ENCODE results near the gene HOXA10.

Gene HOXA10

DNA sequence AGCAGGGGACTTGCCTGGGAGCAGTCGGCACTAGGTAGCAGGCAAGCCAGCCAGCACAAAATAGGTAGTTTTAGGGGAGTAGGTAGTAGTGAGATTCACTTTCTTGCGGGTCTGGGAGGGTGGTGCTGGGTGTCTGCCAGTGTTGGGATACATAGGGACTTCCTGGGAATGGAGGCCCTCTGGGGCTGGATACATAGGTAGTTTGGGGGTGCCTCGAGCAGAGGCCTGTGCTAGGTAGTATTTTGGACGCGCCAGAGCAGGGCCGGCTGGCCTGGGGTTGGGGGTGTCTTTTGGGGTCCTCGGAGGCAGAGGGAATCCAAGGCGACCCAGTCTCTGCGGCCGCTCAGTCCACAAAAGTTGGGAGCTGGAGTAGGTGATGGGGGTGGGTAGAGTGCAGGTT lies 19.8 kb downstream of the HOXA10 start:
- Histone ChIP-seq H3K36me3 (ENCODE audit: insufficient read depth, low read length) (no peaks in the 10 kb centered on the region), H3K4me3 (ENCODE audit: low read depth in 1 of 2, low read length in 2 of 2) (peak overlapping the region in 1 of 2 donors; percentile 96), H3K27me3 (ENCODE audit: control insufficient read depth in 1 of 2, insufficient read depth in 2 of 2, low read length in 2 of 2) (peaks cover 0 to 24% of the 10 kb centered on the region in 2 donors), H3K27ac (ENCODE audit: low read depth, low read length) (no peak overlapping the region), H3K9me3 (ENCODE audit: low read length) (no peaks in the 10 kb centered on the region), H3K4me1 (ENCODE audit: insufficient read depth, low read length) (peaks cover 38% of the 10 kb centered on the region), H3K9ac (ENCODE audit: low read length) (peak overlapping the region; percentile 13)

DNA sequence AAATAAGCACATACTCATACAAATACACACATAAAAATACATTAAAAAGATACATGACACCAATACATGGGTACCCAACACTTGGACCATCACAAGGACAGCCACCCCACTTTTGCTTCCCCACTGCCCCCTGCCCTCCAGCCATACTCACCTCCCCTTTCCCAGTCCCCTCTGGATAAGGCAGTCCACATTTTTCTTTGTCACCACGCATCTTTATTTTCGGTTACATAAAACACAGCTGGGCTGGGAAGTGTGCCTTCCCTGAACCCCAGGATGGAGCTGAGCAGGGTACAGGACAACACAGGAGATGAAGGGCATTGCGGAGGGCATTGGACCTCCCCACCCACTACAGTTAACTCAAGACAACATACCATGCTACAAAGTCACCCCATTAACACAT lies 20.6 kb downstream of the HOXA10 start:
- Histone ChIP-seq H3K27me3 (ENCODE audit: control insufficient read depth in 1 of 2, insufficient read depth in 2 of 2, low read length in 2 of 2) (peaks cover 0 to 24% of the 10 kb centered on the region in 2 donors), H3K9ac (ENCODE audit: low read length) (no peak overlapping the region), H3K9me3 (ENCODE audit: low read length) (no peaks in the 10 kb centered on the region), H3K4me3 (ENCODE audit: low read depth in 1 of 2, low read length in 2 of 2) (no peak overlapping the region), H3K36me3 (ENCODE audit: insufficient read depth, low read length) (no peaks in the 10 kb centered on the region), H3K4me1 (ENCODE audit: insufficient read depth, low read length) (peaks cover 44% of the 10 kb centered on the region), H3K27ac (ENCODE audit: low read depth, low read length) (peak overlapping the region; percentile 32)

DNA sequence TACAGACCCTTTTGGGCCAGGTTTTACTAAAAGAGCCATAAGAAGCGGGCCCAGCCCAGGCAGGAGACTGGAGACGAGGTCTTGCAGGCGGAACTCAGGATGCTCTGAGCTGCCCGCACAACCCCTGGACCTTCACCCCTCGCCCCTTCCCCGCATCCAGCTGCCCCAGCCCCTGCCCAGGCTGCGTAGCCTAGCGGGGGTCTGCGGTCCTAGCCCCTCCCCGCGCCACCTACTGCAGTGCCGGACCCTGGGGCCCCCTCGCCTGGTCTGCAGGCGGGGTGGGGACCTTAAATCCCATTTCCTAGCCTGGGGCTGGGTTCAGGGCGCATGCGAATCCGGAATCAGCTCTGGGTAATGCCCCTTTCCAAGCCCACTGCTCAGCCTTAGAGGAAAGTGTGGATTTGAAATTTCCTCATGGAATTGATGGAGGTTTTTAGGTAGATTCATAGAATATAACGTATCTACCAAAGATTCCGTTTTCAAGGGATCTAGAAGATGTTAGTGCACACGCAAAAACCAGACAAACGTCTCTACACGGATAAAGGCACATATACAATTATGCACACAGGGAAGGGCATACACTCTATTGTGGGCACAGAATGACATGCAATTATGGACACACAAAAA lies 21.2 kb downstream of the HOXA10 start:
- H3K27me3 ChIP-seq (ENCODE audit: control insufficient read depth in 1 of 2, insufficient read depth in 2 of 2, low read length in 2 of 2): peaks cover 0 to 24% of the 10 kb centered on the region in 2 donors
- peak overlapping the region; percentile 80 for H3K9ac ChIP-seq (ENCODE audit: low read length)
- peak overlapping the region; percentile 86 for H3K27ac ChIP-seq (ENCODE audit: low read depth, low read length)
- H3K4me1 ChIP-seq (ENCODE audit: insufficient read depth, low read length): peaks cover 44% of the 10 kb centered on the region
- no peaks in the 10 kb centered on the region for H3K9me3 ChIP-seq (ENCODE audit: low read length)
- H3K4me3 ChIP-seq (ENCODE audit: low read depth in 1 of 2, low read length in 2 of 2): peak overlapping the region; percentile 85 to 92
- H3K36me3 ChIP-seq (ENCODE audit: insufficient read depth, low read length): no peaks in the 10 kb centered on the region

DNA sequence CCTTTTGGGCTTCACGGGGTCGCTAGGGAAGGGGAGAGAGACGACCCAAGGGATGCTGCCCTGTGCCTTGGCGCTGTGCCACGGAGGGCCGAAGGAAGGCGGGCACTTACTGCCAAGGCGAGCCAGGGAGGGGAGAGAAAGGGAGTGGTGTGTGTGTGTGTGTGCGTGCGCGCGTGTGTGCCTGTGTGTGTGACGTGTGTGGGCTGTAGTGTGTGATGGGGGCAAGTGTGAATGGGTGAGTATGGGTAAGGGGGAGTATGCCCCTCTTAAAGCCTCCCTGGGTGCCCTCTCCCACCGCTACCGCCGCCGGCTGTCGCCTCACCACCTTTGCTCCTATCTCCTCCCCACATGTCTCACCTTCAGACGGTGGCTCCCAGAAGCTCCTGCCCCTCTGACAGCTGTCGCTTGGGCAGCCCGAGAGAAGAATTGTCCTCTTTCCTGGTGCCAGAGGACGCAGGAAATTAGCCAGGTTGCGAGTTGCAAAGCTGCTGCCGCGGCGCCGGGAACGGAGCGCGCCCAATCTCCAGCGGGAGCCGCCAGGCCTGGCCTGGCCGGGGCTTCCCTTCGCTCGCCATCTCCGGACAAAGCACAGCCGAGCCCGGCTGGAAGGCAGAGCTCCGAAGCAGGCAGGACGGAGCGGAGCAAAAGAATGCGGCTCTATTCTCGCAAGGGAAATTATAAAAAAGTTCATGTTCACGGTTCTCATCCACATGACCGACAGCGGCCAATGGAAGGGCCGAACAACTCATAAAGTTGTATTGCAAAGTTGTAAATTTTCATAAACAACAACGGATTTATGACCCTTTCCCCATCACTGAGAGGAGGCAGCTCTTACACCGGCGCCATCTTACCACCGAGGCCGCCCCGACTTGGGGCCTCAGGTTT lies 21.9 kb downstream of the HOXA10 start, which contains the start of gene HOXA3:
Gene HOXA3 (minus strand): TSS at position 653 of the 885 bp plus-strand sequence. CDS start 41,943 bp downstream, outside the sequence.
- Histone ChIP-seq H3K27ac (ENCODE audit: low read depth, low read length) (peak within 1 kb of the TSS; percentile 95), H3K9ac (ENCODE audit: low read length) (peak within 1 kb of the TSS; percentile 80), H3K4me1 (ENCODE audit: insufficient read depth, low read length) (peaks cover 45% of the 10 kb centered on the region), H3K4me3 (ENCODE audit: low read depth in 1 of 2, low read length in 2 of 2) (peak within 1 kb of the TSS; percentile 85 to 92), H3K36me3 (ENCODE audit: insufficient read depth, low read length) (no peaks in the 10 kb centered on the region), H3K9me3 (ENCODE audit: low read length) (no peaks in the 10 kb centered on the region), H3K27me3 (ENCODE audit: control insufficient read depth in 1 of 2, insufficient read depth in 2 of 2, low read length in 2 of 2) (peaks cover 0 to 24% of the 10 kb centered on the region in 2 donors)

DNA sequence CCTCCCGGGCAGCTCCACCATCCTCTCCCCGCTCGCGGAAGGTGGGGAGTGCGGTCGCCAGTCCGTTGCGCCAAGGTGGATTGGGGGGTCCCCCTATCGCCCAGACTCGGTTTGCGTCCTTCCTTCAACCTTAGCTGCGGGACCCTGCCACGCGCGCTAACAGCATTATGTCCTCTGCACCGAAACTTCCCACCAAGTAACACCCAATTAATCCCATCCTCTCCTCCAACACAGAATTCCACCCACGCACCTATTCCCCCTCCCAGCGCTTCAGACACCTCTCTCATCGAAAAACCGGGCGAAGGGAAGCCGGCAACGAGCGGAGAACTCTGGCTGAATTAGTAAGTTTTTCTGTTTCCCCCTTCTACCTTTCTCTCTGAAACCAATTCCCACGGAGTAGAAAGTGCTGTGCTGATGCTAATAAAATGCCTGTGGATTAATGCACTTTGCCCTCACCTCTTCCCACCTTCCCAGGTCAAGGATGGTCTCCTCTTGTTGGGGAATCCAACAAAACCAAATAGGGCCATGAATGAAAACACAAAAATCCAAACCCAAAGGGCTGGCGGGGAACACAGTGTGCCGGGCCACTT lies 22.7 kb downstream of the HOXA10 start:
- peak overlapping the region; percentile 95 for H3K27ac ChIP-seq (ENCODE audit: low read depth, low read length)
- H3K4me1 ChIP-seq (ENCODE audit: insufficient read depth, low read length): peaks cover 48% of the 10 kb centered on the region
- H3K9ac ChIP-seq (ENCODE audit: low read length): peak overlapping the region; percentile 80
- H3K36me3 ChIP-seq (ENCODE audit: insufficient read depth, low read length): no peaks in the 10 kb centered on the region
- peaks cover 0 to 24% of the 10 kb centered on the region in 2 donors for H3K27me3 ChIP-seq (ENCODE audit: control insufficient read depth in 1 of 2, insufficient read depth in 2 of 2, low read length in 2 of 2)
- H3K4me3 ChIP-seq (ENCODE audit: low read depth in 1 of 2, low read length in 2 of 2): peak overlapping the region; percentile 85 to 92
- no peaks in the 10 kb centered on the region for H3K9me3 ChIP-seq (ENCODE audit: low read length)

DNA sequence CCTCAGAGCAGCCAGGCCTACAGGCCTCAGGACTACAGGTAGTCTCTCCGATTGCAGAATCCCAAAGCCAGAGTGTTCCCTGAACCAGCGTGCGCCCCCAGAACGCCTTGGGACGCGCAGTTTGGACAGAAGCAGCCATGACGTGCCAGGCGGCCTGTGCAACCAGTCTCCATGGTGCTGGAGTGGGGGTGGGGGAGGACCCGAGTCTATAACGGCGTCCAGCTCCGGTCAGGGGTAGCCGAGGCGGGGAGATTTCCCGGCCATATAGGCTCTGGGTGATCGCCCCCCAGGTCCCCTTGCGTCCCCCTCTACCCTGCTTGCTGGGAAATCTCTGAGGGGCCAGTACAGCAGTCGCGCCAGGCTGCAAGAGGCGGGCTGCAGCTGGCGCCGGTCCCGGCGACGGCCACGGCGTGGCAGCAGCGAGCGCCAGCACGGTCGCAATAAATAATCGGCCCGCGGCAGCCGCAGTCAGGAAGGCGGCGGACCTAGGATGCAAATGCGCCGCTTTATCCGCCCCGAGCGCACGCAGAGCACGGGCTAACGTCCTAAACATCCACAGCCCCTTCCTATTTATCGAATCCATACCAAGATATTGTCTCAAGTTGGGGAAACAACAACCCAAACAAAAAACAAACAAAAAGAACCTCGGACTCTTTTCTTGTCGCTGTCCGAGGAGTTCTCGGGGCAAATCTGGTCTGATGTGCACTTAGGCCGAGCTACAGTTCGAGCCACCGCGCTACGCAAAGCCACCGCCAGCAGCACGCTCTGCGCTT lies 23.4 kb downstream of the HOXA10 start:
- Histone ChIP-seq H3K27ac (ENCODE audit: low read depth, low read length) (peak overlapping the region; percentile 95), H3K36me3 (ENCODE audit: insufficient read depth, low read length) (no peaks in the 10 kb centered on the region), H3K9ac (ENCODE audit: low read length) (peak overlapping the region; percentile 80), H3K9me3 (ENCODE audit: low read length) (no peaks in the 10 kb centered on the region), H3K27me3 (ENCODE audit: control insufficient read depth in 1 of 2, insufficient read depth in 2 of 2, low read length in 2 of 2) (peaks cover 0 to 20% of the 10 kb centered on the region in 2 donors), H3K4me3 (ENCODE audit: low read depth in 1 of 2, low read length in 2 of 2) (peak overlapping the region; percentile 85 to 92), H3K4me1 (ENCODE audit: insufficient read depth, low read length) (peaks cover 50% of the 10 kb centered on the region)

DNA sequence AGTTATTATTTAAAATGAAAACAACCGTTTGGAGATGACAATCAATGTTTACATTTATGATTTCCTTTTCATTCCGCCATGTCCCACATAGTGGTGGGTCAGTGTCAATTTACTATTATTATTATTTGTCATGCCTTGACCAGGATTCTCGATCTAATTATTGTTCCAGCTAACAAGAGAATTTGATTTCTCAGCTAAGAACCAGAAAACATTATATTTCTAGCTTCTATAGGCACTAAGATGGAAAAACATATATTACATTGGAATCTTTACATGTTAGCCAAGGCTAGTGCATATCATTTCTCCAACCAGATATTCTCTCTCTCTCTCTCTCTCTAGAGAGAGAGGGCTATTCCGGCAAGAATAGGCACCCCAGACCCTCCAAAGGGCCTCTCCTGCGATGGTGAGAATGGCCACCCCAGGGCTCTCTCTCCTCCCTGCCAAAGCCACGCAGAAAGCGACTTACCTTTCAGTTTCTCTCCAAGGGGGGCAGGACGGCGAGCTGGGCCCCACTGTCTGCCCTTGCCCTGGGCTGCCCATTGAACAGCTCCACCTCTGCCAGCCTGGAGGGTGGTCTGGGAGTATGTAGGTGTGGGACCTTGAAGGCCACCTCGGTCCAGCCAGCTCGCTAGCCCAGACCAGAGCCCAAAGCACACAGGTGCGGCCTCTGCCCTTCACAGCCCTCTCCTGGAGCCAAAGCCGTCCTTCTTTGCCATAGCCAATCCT lies 24.1 kb downstream of the HOXA10 start:
- Histone ChIP-seq H3K27me3 (ENCODE audit: control insufficient read depth in 1 of 2, insufficient read depth in 2 of 2, low read length in 2 of 2) (peaks cover 0 to 12% of the 10 kb centered on the region in 2 donors), H3K9me3 (ENCODE audit: low read length) (no peaks in the 10 kb centered on the region), H3K9ac (ENCODE audit: low read length) (peak overlapping the region; percentile 79), H3K4me3 (ENCODE audit: low read depth in 1 of 2, low read length in 2 of 2) (peak overlapping the region; percentile 85 to 92), H3K27ac (ENCODE audit: low read depth, low read length) (peak overlapping the region; percentile 95), H3K36me3 (ENCODE audit: insufficient read depth, low read length) (peaks cover 6% of the 10 kb centered on the region), H3K4me1 (ENCODE audit: insufficient read depth, low read length) (peaks cover 44% of the 10 kb centered on the region)

DNA sequence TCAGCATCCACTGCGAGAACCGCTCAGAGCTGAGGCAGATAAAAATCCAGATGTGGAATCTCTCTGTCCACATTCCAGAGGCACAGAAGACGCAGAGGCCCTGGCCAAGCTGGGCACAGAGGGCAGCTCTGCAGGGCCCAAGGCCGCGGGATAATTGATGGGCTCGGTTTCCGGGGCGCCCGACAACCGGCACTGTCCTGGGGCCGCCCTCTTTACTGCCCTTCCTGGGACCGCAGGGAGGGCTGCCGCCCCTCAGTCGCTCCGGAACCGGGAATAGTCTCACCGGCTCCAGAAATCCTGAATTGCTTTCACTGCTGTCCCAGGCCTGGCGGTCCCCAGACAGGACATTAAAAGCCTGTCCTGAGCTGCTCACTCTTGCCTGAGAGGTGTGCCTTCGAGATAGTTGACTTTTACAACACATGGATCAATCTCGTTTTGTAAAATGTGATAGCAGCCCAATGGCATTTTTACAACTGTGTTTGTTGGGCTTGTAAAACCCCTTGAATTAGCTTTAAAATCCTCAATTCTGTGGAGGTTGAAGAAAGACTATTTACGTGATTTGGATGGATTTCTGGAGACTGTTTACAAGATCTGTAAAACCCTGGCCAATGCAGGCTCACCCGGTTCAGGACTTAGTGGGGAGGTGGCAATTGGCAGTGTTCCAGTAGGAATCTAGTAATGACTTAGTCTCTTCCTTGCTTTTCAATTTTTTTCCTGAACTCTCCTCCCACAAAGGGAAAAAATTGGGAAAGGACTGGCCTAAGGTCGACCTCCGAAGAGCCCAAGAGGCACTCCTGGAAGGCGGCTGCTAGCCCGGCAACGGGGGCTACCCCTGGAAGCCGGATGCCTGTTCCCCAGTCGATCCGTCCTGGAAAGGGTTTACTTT lies 25.1 kb downstream of the HOXA10 start:
- Histone ChIP-seq H3K27me3 (ENCODE audit: control insufficient read depth in 1 of 2, insufficient read depth in 2 of 2, low read length in 2 of 2) (peaks cover 0 to 11% of the 10 kb centered on the region in 2 donors), H3K27ac (ENCODE audit: low read depth, low read length) (peak overlapping the region; percentile 95), H3K36me3 (ENCODE audit: insufficient read depth, low read length) (peaks cover 16% of the 10 kb centered on the region), H3K4me3 (ENCODE audit: low read depth in 1 of 2, low read length in 2 of 2) (peak overlapping the region; percentile 50 to 92), H3K4me1 (ENCODE audit: insufficient read depth, low read length) (peaks cover 42% of the 10 kb centered on the region), H3K9ac (ENCODE audit: low read length) (peak overlapping the region; percentile 79), H3K9me3 (ENCODE audit: low read length) (no peaks in the 10 kb centered on the region)

DNA sequence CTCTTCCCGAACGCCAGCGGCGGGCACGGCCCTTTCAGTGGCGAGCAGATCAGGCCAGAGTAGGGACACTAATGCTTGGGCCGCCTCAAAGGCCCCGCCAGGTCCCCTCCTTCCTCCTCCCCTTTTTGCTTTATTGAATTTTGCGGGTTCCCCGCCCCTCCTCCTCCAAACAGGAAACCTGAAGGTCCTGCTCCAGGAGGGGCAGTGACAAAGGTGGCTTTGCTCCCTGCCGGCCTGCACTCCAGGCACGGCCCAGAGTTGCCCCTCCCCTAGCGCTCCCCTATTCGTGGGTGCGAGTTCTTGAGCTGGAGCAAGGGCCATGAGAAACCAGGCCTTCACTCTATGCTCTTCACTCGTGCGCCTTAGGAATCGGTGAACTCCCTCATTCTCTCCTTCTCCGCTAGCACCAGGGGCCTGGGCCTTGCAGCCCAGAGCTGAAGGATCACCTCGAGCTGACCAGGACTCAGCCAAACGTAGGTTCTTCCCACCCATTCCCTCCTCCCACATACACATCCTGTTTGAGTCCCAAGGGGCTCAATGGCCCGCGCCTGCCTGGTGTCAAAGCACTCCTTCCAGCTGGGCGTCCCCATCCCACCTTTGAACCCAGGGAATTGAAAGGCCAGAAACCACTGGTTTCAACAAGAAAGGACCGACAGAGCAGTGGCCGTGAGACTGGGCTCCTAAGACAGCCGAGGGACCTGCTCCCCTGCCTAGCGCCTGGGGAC lies 25.9 kb downstream of the HOXA10 start:
- H3K27ac ChIP-seq (ENCODE audit: low read depth, low read length): peak overlapping the region; percentile 95
- H3K27me3 ChIP-seq (ENCODE audit: control insufficient read depth in 1 of 2, insufficient read depth in 2 of 2, low read length in 2 of 2): peaks cover 0 to 11% of the 10 kb centered on the region in 2 donors
- peak overlapping the region; percentile 79 for H3K9ac ChIP-seq (ENCODE audit: low read length)
- peak overlapping the region; percentile 50 to 92 for H3K4me3 ChIP-seq (ENCODE audit: low read depth in 1 of 2, low read length in 2 of 2)
- H3K9me3 ChIP-seq (ENCODE audit: low read length): no peaks in the 10 kb centered on the region
- H3K4me1 ChIP-seq (ENCODE audit: insufficient read depth, low read length): peaks cover 34% of the 10 kb centered on the region
- H3K36me3 ChIP-seq (ENCODE audit: insufficient read depth, low read length): peaks cover 19% of the 10 kb centered on the region

All from muscle layer of colon (tissue), 2 donors.